ENCODE data around the gene WNT11. TPM values are rescaled to one million over a fixed set of nuclear protein-coding genes. Genes with fewer than 3 reads are reported as not detected.
A peak's percentile ranks its signal among the peaks of the same experiment; 100 is the strongest.

WNT11 gene
- total and polyA plus RNA-seq, 2 donors from 2014 or later = 0.80 to 2.2 TPM

- Histone ChIP-seq H3K9me3 (ENCODE audit: control insufficient read depth in 2 of 3, insufficient read depth in 1 of 3, low read length in 3 of 3) (peaks cover 0 to 4% (median 0%) of the 10 kb centered on the region in 3 donors), H3K9ac (ENCODE audit: low read length in 3 of 3) (no peak overlapping the region), H3K27ac (ENCODE audit: low read depth in 2 of 2, low read length in 2 of 2) (no peak overlapping the region), H3K4me1 (ENCODE audit: control insufficient read depth in 2 of 3, insufficient read depth in 2 of 3, low read depth in 1 of 3, low read length in 3 of 3) (no peaks in the 10 kb centered on the region), H3K36me3 (ENCODE audit: control insufficient read depth in 2 of 3, insufficient read depth in 3 of 3, low read length in 3 of 3) (no peaks in the 10 kb centered on the region), H3K4me3 (ENCODE audit: low read length in 3 of 3) (no peak overlapping the region), H3K27me3 (ENCODE audit: control insufficient read depth, insufficient read depth, low read length) (no peaks in the 10 kb centered on the region)
- no peak for TF ChIP-seq CTCF (IDR thresholded peaks at IDR 0.05; ENCODE audit: borderline replicate concordance, extremely low read depth, insufficient read depth)
- no peak for FAIRE-seq
- peak in 1 of 5 donors; percentile 16 for DNase-seq
- intact Hi-C loops (cut with DNase I) = no loop called here
Measured at GRCh38 chr11:76249195-76249741, 43.0 kb upstream of the WNT11 start.

- no peak overlapping the region for H3K4me3 ChIP-seq (ENCODE audit: low read length in 3 of 3)
- FAIRE-seq (no peak), DNase-seq (peak in 1 of 5 donors; percentile 29)
- intact Hi-C loops (cut with DNase I) = no loop called here
- H3K9ac ChIP-seq (ENCODE audit: low read length in 3 of 3) = no peak overlapping the region
- no peak for TF ChIP-seq CTCF (IDR thresholded peaks at IDR 0.05; ENCODE audit: borderline replicate concordance, extremely low read depth, insufficient read depth)
- H3K4me1 ChIP-seq (ENCODE audit: control insufficient read depth in 2 of 3, insufficient read depth in 2 of 3, low read depth in 1 of 3, low read length in 3 of 3) = no peaks in the 10 kb centered on the region
- no peak overlapping the region for H3K27ac ChIP-seq (ENCODE audit: low read depth in 2 of 2, low read length in 2 of 2)
- H3K9me3 ChIP-seq (ENCODE audit: control insufficient read depth in 2 of 3, insufficient read depth in 1 of 3, low read length in 3 of 3) = peaks cover 0 to 4% (median 0%) of the 10 kb centered on the region in 3 donors
- H3K36me3 ChIP-seq (ENCODE audit: control insufficient read depth in 2 of 3, insufficient read depth in 3 of 3, low read length in 3 of 3) = no peaks in the 10 kb centered on the region
- no peaks in the 10 kb centered on the region for H3K27me3 ChIP-seq (ENCODE audit: control insufficient read depth, insufficient read depth, low read length)
Measured at GRCh38 chr11:76248210-76248609, 41.9 kb upstream of the WNT11 start.

DNA sequence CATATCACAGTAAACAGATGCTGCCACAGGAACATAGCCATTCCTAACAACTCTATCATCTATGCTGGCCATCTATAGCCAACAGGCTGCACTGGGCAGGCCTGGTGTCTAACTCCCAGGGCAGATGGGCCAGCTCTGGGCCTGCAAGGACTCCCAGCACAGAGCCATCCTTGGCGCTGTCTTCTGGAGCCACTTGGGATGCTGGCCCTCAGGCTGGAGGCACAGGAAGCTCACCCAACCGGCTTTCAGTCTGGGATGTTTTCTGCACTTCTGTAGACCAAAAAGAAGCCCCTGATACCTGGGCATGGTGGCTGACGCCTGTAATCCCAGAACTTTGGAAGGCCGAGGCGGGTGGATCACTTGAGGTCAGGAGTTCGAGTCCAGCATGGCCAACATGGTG is 40.8 kb upstream of the WNT11 start:
- Histone ChIP-seq H3K9me3 (ENCODE audit: control insufficient read depth in 2 of 3, insufficient read depth in 1 of 3, low read length in 3 of 3) (peaks cover 0 to 4% (median 0%) of the 10 kb centered on the region in 3 donors), H3K4me3 (ENCODE audit: low read length in 3 of 3) (no peak overlapping the region), H3K9ac (ENCODE audit: low read length in 3 of 3) (no peak overlapping the region), H3K27ac (ENCODE audit: low read depth in 2 of 2, low read length in 2 of 2) (no peak overlapping the region), H3K4me1 (ENCODE audit: control insufficient read depth in 2 of 3, insufficient read depth in 2 of 3, low read depth in 1 of 3, low read length in 3 of 3) (no peaks in the 10 kb centered on the region), H3K36me3 (ENCODE audit: control insufficient read depth in 2 of 3, insufficient read depth in 3 of 3, low read length in 3 of 3) (no peaks in the 10 kb centered on the region), H3K27me3 (ENCODE audit: control insufficient read depth, insufficient read depth, low read length) (no peaks in the 10 kb centered on the region)
- FAIRE-seq (no peak), DNase-seq (peak in 1 of 5 donors; percentile 35)
- intact Hi-C loops (cut with DNase I) = no loop called here
- TF ChIP-seq CTCF (IDR thresholded peaks at IDR 0.05; ENCODE audit: borderline replicate concordance, extremely low read depth, insufficient read depth) = no peak
